Hepatocyte (in vitro differentiated cells): Measurements from ENCODE around the gene HHLA2. TPM values are rescaled to one million over a fixed set of nuclear protein-coding genes. Genes with fewer than 3 reads are reported as not detected.

Source experiments
- DNase-seq: peaks from one replicate; pipeline ENCODE4 v3.0.0-alpha.2; 2016; ENCODE audit warnings: low spot score
- H2AFZ ChIP-seq: fragments of 200-600 bp; sonication (generic); 2 replicates; pipeline ENCODE4 v1.6.0; 2016; ENCODE audit warnings: antibody characterized with exemption, mild to moderate bottlenecking
- H3K27ac ChIP-seq: fragments of 200-600 bp; sonication (generic); 2 replicates; pipeline ENCODE4 v1.5.1; 2016; ENCODE audit warnings: mild to moderate bottlenecking
- H3K27me3 ChIP-seq: fragments of 200-600 bp; sonication (generic); 2 replicates; pipeline ENCODE4 v1.6.1; 2016
- H3K36me3 ChIP-seq: fragments of 200-600 bp; sonication (generic); replicated peaks from 2 replicates; pipeline ENCODE4 v1.5.1; 2016; ENCODE audit warnings: low read depth; ENCODE audit not compliant: insufficient read depth
- H3K4me1 ChIP-seq: fragments of 200-600 bp; sonication (generic); 2 replicates; pipeline ENCODE4 v1.5.1; 2016; ENCODE audit warnings: mild to moderate bottlenecking, moderate library complexity; ENCODE audit not compliant: insufficient read depth
- H3K4me2 ChIP-seq: fragments of 200-600 bp; sonication (generic); 2 replicates; pipeline ENCODE4 v1.6.0; 2016
- H3K4me3 ChIP-seq: fragments of 200-600 bp; sonication (generic); 2 replicates; pipeline ENCODE4 v1.5.1; 2016; ENCODE audit warnings: mild to moderate bottlenecking
- H3K79me2 ChIP-seq: fragments of 200-600 bp; sonication (generic); 2 replicates; pipeline ENCODE4 v1.6.0; 2017; ENCODE audit warnings: mild to moderate bottlenecking
- H3K9me2 ChIP-seq: fragments of 200-600 bp; sonication (generic); replicated peaks from 2 replicates; pipeline ENCODE4 v1.6.0; 2017; ENCODE audit warnings: mild to moderate bottlenecking; ENCODE audit not compliant: insufficient read depth
- H3K9me3 ChIP-seq: fragments of 200-600 bp; sonication (generic); 2 replicates; pipeline ENCODE4 v1.5.1; 2016; ENCODE audit warnings: low read depth, mild to moderate bottlenecking
- H4K20me1 ChIP-seq: fragments of 200-600 bp; sonication (generic); 2 replicates; pipeline ENCODE4 v1.6.0; 2016; ENCODE audit warnings: mild to moderate bottlenecking; ENCODE audit not compliant: insufficient read depth, poor library complexity, severe bottlenecking
- EZH2 ChIP-seq: fragments of 200-600 bp; sonication (generic); IDR thresholded peaks from 2 replicates; pipeline ENCODE4 v1.6.1; 2016; ENCODE audit warnings: antibody characterized with exemption, mild to moderate bottlenecking, borderline replicate concordance
- EZH2phosphoT487 ChIP-seq: fragments of 200-600 bp; sonication (generic); IDR thresholded peaks from one replicate; pipeline ENCODE4 v1.6.1; 2018; ENCODE audit warnings: antibody characterized with exemption, mild to moderate bottlenecking, low read depth, moderate library complexity; ENCODE audit not compliant: unreplicated experiment, severe bottlenecking
- WGBS: methylation state at CpG from one replicate; pipeline ENCODE4 v1.1.6; 2016; ENCODE audit warnings: low lambda C conversion rate; ENCODE audit errors: missing lambda C conversion rate; 5-methylcytosine and 5-hydroxymethylcytosine counted together
- polyA plus RNA-seq: library from polyadenylated mRNA; unstranded; fragments of >200 nt; fragmentation: Nextera tagmentation; extraction: Ambion mirVana; gene quantifications from 2 replicates; pipeline ENCODE4 v1.2.1, GENCODE V29; 2016
- total RNA-seq: library from RNA; depleted of rRNA; stranded (reverse); fragments of >200 nt; gene quantifications from 2 replicates; pipeline ENCODE4 v1.2.3, GENCODE V29; 2014
- TF ChIP-seq, protein P1 (sequence below): fragments of 200-600 bp; sonication (generic); IDR thresholded peaks from 2 replicates; pipeline ENCODE4 v1.5.1; 2016; ENCODE audit warnings: antibody characterized with exemption, mild to moderate bottlenecking; ENCODE audit not compliant: poor library complexity

Gene HHLA2
- total and polyA plus RNA-seq, 2 experiments from 2014 or later = 6.1 to 21.8 TPM

DNA sequence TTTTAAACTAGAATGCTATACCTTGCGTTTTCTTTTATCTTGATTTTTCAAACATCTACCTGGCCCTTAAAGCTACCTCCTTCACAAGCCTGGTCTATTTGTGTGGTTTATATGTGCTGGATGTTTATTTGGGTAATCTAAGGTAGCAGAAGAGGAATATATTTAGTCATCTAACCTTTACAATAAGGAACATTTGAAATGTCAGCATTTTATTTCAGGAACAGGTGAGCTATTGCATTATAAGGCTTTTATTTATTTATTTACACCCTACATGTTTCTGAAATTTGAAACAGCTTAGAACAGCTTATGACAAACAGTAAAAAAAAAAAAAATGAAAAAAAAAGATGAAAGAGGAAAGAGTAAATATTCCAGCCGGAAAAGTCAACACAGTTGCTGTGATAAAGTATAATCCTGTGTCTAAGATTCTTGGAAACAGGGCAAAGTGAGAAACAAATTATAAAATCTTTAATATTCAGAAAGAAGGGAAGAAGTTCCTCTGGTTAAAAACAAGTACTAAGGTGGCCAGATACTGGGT lies 19.5 kb downstream of the HHLA2 start:
- Histone ChIP-seq H3K79me2 (no peaks in the 10 kb centered on the region), H3K27ac (no peak overlapping the region), H3K9me3 (no peaks in the 10 kb centered on the region), H3K36me3 (no peaks in the 10 kb centered on the region), H3K4me2 (no peak overlapping the region), H2AFZ (no peak overlapping the region), H3K4me1 (no peaks in the 10 kb centered on the region), H3K27me3 (no peaks in the 10 kb centered on the region), H4K20me1 (no peaks in the 10 kb centered on the region), H3K9me2 (no peaks in the 10 kb centered on the region), H3K4me3 (no peak overlapping the region)
- WGBS = 62% methylated on average over 2 of the region's 2 CpGs
- DNase-seq = no peak
- TF ChIP-seq, protein P1, sequence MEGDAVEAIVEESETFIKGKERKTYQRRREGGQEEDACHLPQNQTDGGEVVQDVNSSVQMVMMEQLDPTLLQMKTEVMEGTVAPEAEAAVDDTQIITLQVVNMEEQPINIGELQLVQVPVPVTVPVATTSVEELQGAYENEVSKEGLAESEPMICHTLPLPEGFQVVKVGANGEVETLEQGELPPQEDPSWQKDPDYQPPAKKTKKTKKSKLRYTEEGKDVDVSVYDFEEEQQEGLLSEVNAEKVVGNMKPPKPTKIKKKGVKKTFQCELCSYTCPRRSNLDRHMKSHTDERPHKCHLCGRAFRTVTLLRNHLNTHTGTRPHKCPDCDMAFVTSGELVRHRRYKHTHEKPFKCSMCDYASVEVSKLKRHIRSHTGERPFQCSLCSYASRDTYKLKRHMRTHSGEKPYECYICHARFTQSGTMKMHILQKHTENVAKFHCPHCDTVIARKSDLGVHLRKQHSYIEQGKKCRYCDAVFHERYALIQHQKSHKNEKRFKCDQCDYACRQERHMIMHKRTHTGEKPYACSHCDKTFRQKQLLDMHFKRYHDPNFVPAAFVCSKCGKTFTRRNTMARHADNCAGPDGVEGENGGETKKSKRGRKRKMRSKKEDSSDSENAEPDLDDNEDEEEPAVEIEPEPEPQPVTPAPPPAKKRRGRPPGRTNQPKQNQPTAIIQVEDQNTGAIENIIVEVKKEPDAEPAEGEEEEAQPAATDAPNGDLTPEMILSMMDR = no peak
- TF ChIP-seq EZH2 (no peak), EZH2phosphoT487 (no peak)

DNA sequence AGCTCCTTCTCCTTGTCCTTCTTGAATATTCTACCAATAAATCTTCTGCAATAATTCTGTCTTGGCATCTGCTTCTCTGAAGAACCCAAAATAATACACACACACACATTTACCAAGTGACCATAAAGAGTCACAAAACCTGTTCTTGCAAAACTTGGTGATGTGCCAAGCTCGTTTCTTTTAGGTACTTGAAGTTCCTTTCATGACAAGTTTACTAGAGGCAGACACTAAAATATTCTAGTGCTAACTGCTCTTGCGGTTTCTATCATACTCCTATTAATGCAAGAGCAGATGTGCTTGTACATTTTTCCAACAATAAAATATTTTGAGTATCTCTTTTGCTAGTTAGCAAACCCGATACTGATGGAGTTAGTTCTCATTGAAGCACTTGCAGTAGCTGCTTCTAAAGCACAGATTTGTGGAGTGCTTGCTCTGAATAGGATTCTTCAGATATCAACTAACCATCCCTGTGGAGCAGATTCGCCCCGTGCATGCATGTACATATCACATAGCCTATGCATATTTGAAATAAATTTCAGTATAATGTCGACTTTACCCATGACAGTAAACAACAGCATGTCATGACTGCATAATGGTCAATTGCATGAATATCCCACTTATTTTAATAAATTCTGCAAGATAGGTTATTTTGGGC lies 23.2 kb downstream of the HHLA2 start:
- Histone ChIP-seq H3K4me2 (no peak overlapping the region), H3K9me2 (no peaks in the 10 kb centered on the region), H3K4me1 (no peaks in the 10 kb centered on the region), H4K20me1 (no peaks in the 10 kb centered on the region), H3K27ac (no peak overlapping the region), H3K4me3 (no peak overlapping the region), H2AFZ (no peak overlapping the region), H3K36me3 (no peaks in the 10 kb centered on the region), H3K27me3 (no peaks in the 10 kb centered on the region), H3K9me3 (no peaks in the 10 kb centered on the region), H3K79me2 (no peaks in the 10 kb centered on the region)
- no peak for DNase-seq
- 74% methylated on average over 6 of the region's 6 CpGs for WGBS
- TF ChIP-seq EZH2phosphoT487 (no peak), EZH2 (no peak)
- TF ChIP-seq, protein P1 = no peak

DNA sequence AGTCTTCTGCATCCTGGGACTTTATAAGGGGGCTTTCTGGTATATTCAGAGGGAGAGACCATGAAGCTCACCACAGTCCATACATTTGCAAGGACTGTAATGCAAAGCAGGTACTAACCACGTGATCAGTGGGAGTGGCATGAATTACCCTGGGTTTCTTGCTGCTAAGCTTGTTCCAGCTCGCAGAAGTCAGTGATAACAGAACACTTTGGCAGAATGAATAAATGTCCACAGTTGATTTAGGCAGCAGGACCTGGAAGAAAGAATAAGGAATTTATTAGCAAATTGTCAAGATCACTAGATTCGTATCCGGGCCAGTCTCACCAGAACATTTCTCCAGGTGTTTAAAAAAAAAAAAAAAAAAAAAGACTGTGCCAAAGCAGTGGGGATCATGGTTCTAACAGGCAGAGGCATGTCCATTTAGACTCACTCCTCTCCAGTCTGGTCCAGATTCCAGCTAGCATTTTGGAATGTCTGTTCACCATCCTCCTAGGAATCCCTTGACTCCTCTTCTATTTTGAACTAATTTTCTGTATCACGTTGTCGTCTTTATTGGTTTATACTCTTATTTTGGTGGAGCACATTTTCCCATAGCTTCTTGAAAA lies 24.5 kb downstream of the HHLA2 start:
- no peaks in the 10 kb centered on the region for H3K79me2 ChIP-seq
- no peak overlapping the region for H3K27ac ChIP-seq
- WGBS = 76% methylated on average over 6 of the region's 6 CpGs
- no peaks in the 10 kb centered on the region for H3K4me1 ChIP-seq
- DNase-seq = no peak
- no peaks in the 10 kb centered on the region for H3K9me2 ChIP-seq
- no peaks in the 10 kb centered on the region for H4K20me1 ChIP-seq
- H3K4me2 ChIP-seq = no peak overlapping the region
- no peak overlapping the region for H3K4me3 ChIP-seq
- H2AFZ ChIP-seq = no peak overlapping the region
- no peaks in the 10 kb centered on the region for H3K36me3 ChIP-seq
- TF ChIP-seq EZH2phosphoT487 (no peak), EZH2 (no peak)
- TF ChIP-seq, protein P1 = no peak
- no peaks in the 10 kb centered on the region for H3K27me3 ChIP-seq
- no peaks in the 10 kb centered on the region for H3K9me3 ChIP-seq
